Pancreas (tissue), 10 donors: ENCODE data around the gene TBC1D14. TPM values are rescaled to one million over a fixed set of nuclear protein-coding genes. Genes with fewer than 3 reads are reported as not detected.
A peak's percentile ranks its signal among the peaks of the same experiment; 100 is the strongest.

Source experiments
- ATAC-seq, 4 donors: fragments of 200-7000 bp; cut with Tn5 transposase; one replicate each; pipeline versions ENCODE4 v1.8.0 to v1.9.1; 2020; ENCODE audit warnings: mild to moderate bottlenecking in 4 of 4, moderate library complexity in 4 of 4
- DNase-seq, 6 donors: peaks; one replicate each; pipeline ENCODE4 v3.0.0-alpha.2; 2020
- FAIRE-seq: peaks from 2 replicates; lab custom pipeline; 2012; peaks lifted over from hg19 to GRCh38; lab: Jason Lieb, UNC
- H3K27ac ChIP-seq, 4 donors: fragments of 200-600 bp; sonication (generic); 1 replicate in 3 of 4; 2 replicates in 1 of 4; pipeline versions ENCODE4 v1.5.0 to v1.8.0; 2020
- H3K27me3 ChIP-seq, 4 donors: fragments of 200-600 bp; one replicate each; pipeline ENCODE4 v1.8.0; 2021
- H3K36me3 ChIP-seq, 3 donors: fragments of 200-600 bp; sonication (generic) in 1 of 3; one replicate each; pipeline versions ENCODE4 v1.5.0 to v1.8.0; 2020 to 2021
- H3K4me1 ChIP-seq, 3 donors: fragments of 200-600 bp; one replicate each; pipeline ENCODE4 v1.8.0; 2021
- H3K4me3 ChIP-seq, 4 donors: fragments of 200-600 bp; sonication (generic) in 2 of 4; one replicate each; pipeline versions ENCODE4 v1.5.0 to v1.8.0; 2020 to 2021
- H3K9me3 ChIP-seq, 4 donors: fragments of 200-600 bp; one replicate each; pipeline ENCODE4 v1.8.0; 2021
- CTCF ChIP-seq, 4 donors: fragments of 200-600 bp; sonication (generic) in 3 of 4; IDR thresholded peaks; one replicate each; pipeline versions ENCODE4 v1.5.0 to v1.8.0; 2021; ENCODE audit warnings: antibody characterized with exemption in 4 of 4
- WGBS, 2 donors: extraction: QIAGEN DNeasy Blood & Tissue Kit; methylation state at CpG; one replicate each; pipeline ENCODE4 v1.1.7; 2013; 5-methylcytosine and 5-hydroxymethylcytosine counted together
- intact Hi-C, 3 donors: fragments of 100-400 bp; cut with DNase I; formaldehyde crosslinking; loops; one replicate each; pipeline versions ENCODE4 v1.11.1 to v1.14.2; 2022
- polyA plus RNA-seq, 2 donors: library from polyadenylated mRNA; stranded (reverse); fragments of 200-250 nt; gene quantifications; one replicate each; pipeline ENCODE4 v1.2.3, GENCODE V29; 2013
- total RNA-seq, 6 donors: library from RNA; stranded (reverse); fragmentation: NEBNext Ultra II Directional in 4 of 6; extraction: Animal tissue kit (Norgen Biotek cat#: 25700) in 4 of 6; gene quantifications; one replicate each; pipeline versions ENCODE4 v1.2.1 to v1.2.4, GENCODE V29; 2021 to 2023
- donor health status: healthy with polysubstance abuse.
- donor health status: DM: no; HTN: no; CAD: no; lungs with moderate emphysema.
- donor health status: DM: no; HTN: no; CAD: no.
- donor health status: control.
- donor health status: control.
- donor health status: Bipolar disorder and iron deficiency.
- donor health status: DM: yes; HTN: yes; CAD: no.
- donor health status: DM: no; HTN: no; CAD: no.
- donor health status: DM: no; HTN: no; CAD: no.
- donor health status: DM: yes; HTN: yes; CAD: no.

The TBC1D14 gene
- total and polyA plus RNA-seq, 8 donors: 8.9 to 23.9 (median 14.8) TPM

DNA sequence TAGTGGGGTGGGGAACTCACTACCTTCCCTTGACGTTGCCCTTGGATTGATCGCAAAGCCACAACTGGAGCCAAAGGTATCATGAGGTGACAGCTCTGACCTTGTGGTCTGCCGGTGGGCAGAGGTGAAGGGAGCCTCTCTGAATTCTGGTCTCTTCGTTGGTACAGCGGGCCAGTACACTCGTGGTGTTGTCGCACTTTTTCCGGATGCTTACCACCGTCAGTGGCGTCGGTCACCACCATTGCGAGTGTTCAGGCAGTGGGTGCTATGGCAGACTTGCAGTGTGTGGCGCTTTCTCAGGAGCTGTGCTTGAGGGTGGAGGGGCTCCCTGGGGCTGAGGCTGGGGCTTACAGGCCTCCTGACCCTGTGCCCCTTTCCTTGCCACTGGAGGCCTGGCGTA lies 163.4 kb downstream of the TBC1D14 start:
- Histone ChIP-seq H3K27me3 (no peaks in the 10 kb centered on the region), H3K4me1 (peaks cover 5% of the 10 kb centered on the region in 3 donors), H3K9me3 (no peaks in the 10 kb centered on the region), H3K27ac (no peak overlapping the region), H3K36me3 (no peaks in the 10 kb centered on the region), H3K4me3 (no peak overlapping the region)
- TF ChIP-seq CTCF (IDR thresholded peaks at IDR 0.05): no peak
- WGBS, 2 donors: 82 to 85% methylated on average over 14 of the region's 14 CpGs
- ATAC-seq (no peak), FAIRE-seq (no peak), DNase-seq (no peak)
- intact Hi-C loops: loop anchor here in 1 of 3 donors (10.0 kb wide), 1 partner anchor 168 kb away; the partner anchor contains the start of gene TBC1D14

DNA sequence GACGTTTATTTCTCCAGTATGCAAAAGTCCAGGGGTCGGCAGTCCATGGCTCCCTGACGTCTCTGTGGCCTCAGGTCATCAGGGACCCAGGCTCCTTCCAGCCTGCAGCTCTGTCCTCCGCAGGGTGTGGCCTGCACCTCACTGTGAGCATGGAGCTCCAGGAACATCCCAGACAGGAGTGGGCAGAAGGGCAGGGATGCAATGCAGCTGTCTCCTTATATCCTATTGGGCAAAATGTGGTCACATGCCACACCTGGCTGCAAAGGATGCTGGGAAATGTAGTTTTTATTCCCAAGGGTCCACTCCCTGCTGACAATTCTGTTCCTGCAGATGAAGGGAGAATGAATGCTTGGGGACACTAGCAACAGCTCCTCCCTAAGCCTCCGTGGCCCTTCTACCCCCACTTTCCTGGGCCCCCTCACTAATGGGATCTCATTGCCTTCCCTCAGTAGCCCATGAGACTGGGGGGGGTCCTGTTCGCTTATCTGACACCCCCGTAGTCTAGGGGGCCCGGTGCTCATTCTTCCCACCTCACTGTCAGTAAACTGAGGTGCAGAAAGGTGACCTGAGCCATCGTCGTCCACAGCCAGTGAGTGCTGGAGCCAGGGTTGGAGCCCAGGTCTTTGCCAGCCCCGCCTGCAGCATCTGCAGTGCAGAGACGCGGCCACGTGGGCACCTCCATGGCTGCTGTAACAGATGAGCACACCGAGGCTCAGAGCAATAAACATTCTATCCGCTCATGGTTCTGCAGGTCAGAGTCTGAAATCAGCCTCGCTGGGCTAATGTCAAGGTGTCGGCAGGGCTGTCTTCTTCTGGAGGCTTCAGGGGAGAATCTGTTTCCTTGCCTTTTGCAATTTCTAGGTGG lies 164.1 kb downstream of the TBC1D14 start:
- ATAC-seq (peak in 2 of 4 donors; percentile 44 to 49), FAIRE-seq (no peak)

DNA sequence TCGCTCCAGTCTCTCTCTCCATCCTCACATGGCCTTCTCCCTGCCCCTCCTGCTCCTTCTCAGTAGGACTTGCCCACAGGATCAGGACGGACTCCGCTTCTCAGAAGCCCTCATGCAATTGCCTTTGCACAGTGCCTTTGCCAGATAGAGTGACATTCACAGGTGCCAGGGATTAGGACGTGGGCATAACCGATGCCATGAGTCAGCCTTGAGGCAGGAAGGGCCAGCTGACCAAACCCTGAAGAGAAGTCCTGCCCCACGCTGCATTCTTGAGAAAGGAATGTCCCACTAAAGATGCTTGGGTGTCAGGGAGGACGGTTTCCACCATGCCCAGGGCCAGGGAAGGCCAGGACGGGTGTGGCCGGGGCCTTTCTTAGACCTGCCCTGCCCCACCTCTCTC lies 164.8 kb downstream of the TBC1D14 start:
- Histone ChIP-seq H3K27ac (no peak overlapping the region), H3K9me3 (no peaks in the 10 kb centered on the region), H3K4me1 (no peaks in the 10 kb centered on the region), H3K4me3 (no peak overlapping the region), H3K27me3 (no peaks in the 10 kb centered on the region), H3K36me3 (no peaks in the 10 kb centered on the region)
- WGBS, 2 donors: 71 to 81% methylated on average over 9 of the region's 9 CpGs
- DNase-seq (no peak), FAIRE-seq (no peak), ATAC-seq (no peak)
- no peak for TF ChIP-seq CTCF (IDR thresholded peaks at IDR 0.05)
- intact Hi-C loops: loop anchor here in 1 of 3 donors (10.0 kb wide), 1 partner anchor 170 kb away; the partner anchor contains the start of gene TBC1D14

More for the DNA sequence above, 164.1 kb downstream of the TBC1D14 start:
- Histone ChIP-seq H3K4me3 (no peak overlapping the region), H3K9me3 (no peaks in the 10 kb centered on the region), H3K27ac (no peak overlapping the region), H3K4me1 (peaks cover 4% of the 10 kb centered on the region in 3 donors), H3K36me3 (no peaks in the 10 kb centered on the region), H3K27me3 (no peaks in the 10 kb centered on the region)
- no peak for DNase-seq
- WGBS, 2 donors: 76 to 82% methylated on average over 18 of the region's 18 CpGs
- intact Hi-C loops: loop anchor here in 1 of 3 donors (10.0 kb wide), 1 partner anchor 169 kb away; the partner anchor contains the start of gene TBC1D14
- TF ChIP-seq CTCF (IDR thresholded peaks at IDR 0.05): no peak

DNA sequence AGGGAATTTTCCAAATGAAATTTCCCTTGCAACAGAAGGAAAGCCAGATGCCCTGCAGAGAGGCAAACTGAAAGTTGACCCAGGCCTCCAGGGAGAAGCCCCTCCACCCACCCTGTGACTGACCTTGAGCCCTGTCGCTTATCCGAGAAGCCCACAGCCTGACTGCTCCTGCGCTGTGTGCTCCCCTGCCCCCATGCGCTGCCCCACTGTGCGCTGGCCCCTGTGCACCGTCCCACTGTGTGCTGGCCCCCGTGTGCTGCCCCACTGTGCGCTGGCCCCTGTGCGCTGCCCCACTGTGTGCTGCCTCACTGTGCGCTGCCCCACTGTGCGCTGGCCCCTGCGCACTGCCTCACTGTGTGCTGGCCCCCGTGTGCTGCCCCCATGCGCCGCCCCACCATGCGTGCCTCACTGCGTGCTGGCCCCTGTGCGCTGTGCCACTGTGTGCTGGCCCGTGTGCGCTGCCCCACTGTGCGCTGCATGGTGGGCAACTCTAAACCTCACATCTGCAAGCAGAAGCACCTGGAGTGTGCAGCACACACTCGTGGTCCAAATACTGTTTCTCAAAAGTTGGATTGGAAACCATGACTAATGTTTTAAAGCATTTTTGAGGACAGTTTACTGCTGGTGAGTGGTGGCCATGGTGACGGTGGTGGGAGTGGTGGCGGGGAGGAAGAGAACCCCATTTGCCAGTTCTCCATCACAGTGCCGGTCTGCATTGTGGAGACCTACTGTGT lies 166.5 kb downstream of the TBC1D14 start:
- no peak for FAIRE-seq
- Histone ChIP-seq H3K36me3 (no peaks in the 10 kb centered on the region), H3K4me1 (no peaks in the 10 kb centered on the region), H3K27ac (no peak overlapping the region), H3K9me3 (no peaks in the 10 kb centered on the region), H3K4me3 (no peak overlapping the region), H3K27me3 (no peaks in the 10 kb centered on the region)
- no peak for DNase-seq
- WGBS, 2 donors: 73 to 80% methylated on average over 25 of the region's 25 CpGs
- ATAC-seq: peak in 1 of 4 donors; percentile 28
- no peak for TF ChIP-seq CTCF (IDR thresholded peaks at IDR 0.05)
- intact Hi-C loops: loop anchor here in 2 of 3 donors (5.0 to 10.0 kb wide), 2 partner anchors 171 to 174 kb away; partner anchors contain the start of gene TBC1D14 (in 1 of the 2)
